Measurements from ENCODE around the gene GNPTG. TPM values are rescaled to one million over a fixed set of nuclear protein-coding genes. Genes with fewer than 3 reads are reported as not detected.
A peak's percentile ranks its signal among the peaks of the same experiment; 100 is the strongest.

Gene GNPTG
- total and polyA plus RNA-seq, 2 donors (not counting 3 experiments of a cell fraction or from before 2014, with no cell fraction given), result 51.6 to 109 TPM

DNA sequence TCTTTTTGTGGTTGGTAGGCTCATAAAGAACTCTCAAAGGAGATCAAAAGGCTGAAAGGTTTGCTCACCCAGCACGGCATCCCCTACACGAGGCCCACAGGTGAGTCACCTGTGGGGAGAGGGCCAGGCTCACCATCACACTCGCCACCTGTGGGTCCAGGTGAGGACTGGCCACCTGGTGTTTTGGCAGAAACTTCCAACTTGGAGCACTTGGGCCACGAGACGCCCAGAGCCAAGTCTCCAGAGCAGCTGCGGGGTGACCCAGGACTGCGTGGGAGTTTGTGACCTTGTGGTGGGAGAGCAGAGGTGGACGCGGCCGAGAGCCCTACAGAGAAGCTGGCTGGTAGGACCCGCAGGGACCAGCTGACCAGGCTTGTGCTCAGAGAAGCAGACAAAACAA, 11.1 kb downstream of the GNPTG start:
- Histone ChIP-seq H3K27ac (ENCODE audit: insufficient read depth, low read depth, low read length) (no peak overlapping the region), H3K9me1 (replicated peaks; ENCODE audit: control insufficient read depth, extremely low read depth, insufficient read depth, low read length) (no peaks in the 10 kb centered on the region), H3K9me3 (replicated peaks; ENCODE audit: control insufficient read depth, insufficient read depth, low read length) (no peaks in the 10 kb centered on the region), H3K4me3 (replicated peaks in 1 of 3; ENCODE audit: insufficient read depth in 1 of 3, low read depth in 1 of 3, low read length in 3 of 3) (no peak overlapping the region), H3K27me3 (ENCODE audit: control insufficient read depth in 2 of 2, insufficient read depth in 2 of 2, low read length in 2 of 2) (no peaks in the 10 kb centered on the region), H4K20me1 (replicated peaks; ENCODE audit: control insufficient read depth, extremely low read depth, insufficient read depth, low read length) (no peaks in the 10 kb centered on the region), H3K36me3 (ENCODE audit: control insufficient read depth in 2 of 2, extremely low read depth in 1 of 2, insufficient read depth in 2 of 2, low read length in 2 of 2) (peaks cover 14 to 41% of the 10 kb centered on the region in 2 experiments), H2AFZ (ENCODE audit: low read depth, low read length) (no peak overlapping the region), H3K4me1 (ENCODE audit: control insufficient read depth, extremely low read depth, insufficient read depth, low read length) (no peaks in the 10 kb centered on the region), H3K79me2 (ENCODE audit: control insufficient read depth, insufficient read depth, low read length) (peaks cover 12% of the 10 kb centered on the region), H3K4me2 (ENCODE audit: insufficient read depth, low read length) (no peak overlapping the region), H3K9ac (replicated peaks; ENCODE audit: extremely low read depth, insufficient read depth, low read length) (no peak overlapping the region)
- dilution Hi-C loops (cut with MboI; ENCODE audit: extremely low pct_ligation_motif_present, low sequenced_read_pairs), result no loop called here
- FAIRE-seq (no peak), DNase-seq (ENCODE audit: low read depth, low spot score) (no peak)
- ChIA-PET POLR2A (no interaction called here), CTCF (interaction anchor here (0.6 to 3.1 kb wide), 18 partner anchors 8 to 402 kb away, joined by 3 to 24 read pairs (median 4); partner anchors contain the start of genes GNPTG, TSR3 and UQCC4)
- TF ChIP-seq, protein P1, sequence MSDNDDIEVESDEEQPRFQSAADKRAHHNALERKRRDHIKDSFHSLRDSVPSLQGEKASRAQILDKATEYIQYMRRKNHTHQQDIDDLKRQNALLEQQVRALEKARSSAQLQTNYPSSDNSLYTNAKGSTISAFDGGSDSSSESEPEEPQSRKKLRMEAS (IDR thresholded peaks at IDR 0.05; ENCODE audit: insufficient read depth, insufficient read length), result no peak
- no peak for TF ChIP-seq FOS (IDR thresholded peaks at IDR 0.05; ENCODE audit: borderline replicate concordance, insufficient read depth, low read length)
- TF ChIP-seq POLR2AphosphoS5 (IDR thresholded peaks at IDR 0.05; ENCODE audit: insufficient read depth, low read depth, low read length), result no peak
- TF ChIP-seq MYC (IDR thresholded peaks at IDR 0.05; ENCODE audit: low read depth, low read length), result no peak
- TF ChIP-seq EZH2 (IDR thresholded peaks at IDR 0.05; ENCODE audit: borderline replicate concordance, low read depth, low read length, severe bottlenecking), result no peak
- no peak for TF ChIP-seq POLR2A (IDR thresholded peaks at IDR 0.05; ENCODE audit: low read depth, low read length)
- TF ChIP-seq GATA2 (IDR thresholded peaks at IDR 0.05; ENCODE audit: insufficient read depth, insufficient read length, low read depth, low read length), result no peak
- no peak for TF ChIP-seq JUN (IDR thresholded peaks at IDR 0.05; ENCODE audit: borderline replicate concordance, insufficient read depth, insufficient read length, low read depth)
- TF ChIP-seq, protein P2, sequence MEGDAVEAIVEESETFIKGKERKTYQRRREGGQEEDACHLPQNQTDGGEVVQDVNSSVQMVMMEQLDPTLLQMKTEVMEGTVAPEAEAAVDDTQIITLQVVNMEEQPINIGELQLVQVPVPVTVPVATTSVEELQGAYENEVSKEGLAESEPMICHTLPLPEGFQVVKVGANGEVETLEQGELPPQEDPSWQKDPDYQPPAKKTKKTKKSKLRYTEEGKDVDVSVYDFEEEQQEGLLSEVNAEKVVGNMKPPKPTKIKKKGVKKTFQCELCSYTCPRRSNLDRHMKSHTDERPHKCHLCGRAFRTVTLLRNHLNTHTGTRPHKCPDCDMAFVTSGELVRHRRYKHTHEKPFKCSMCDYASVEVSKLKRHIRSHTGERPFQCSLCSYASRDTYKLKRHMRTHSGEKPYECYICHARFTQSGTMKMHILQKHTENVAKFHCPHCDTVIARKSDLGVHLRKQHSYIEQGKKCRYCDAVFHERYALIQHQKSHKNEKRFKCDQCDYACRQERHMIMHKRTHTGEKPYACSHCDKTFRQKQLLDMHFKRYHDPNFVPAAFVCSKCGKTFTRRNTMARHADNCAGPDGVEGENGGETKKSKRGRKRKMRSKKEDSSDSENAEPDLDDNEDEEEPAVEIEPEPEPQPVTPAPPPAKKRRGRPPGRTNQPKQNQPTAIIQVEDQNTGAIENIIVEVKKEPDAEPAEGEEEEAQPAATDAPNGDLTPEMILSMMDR (IDR thresholded peaks at IDR 0.05; ENCODE audit: extremely low read depth in 1 of 2, insufficient read depth in 1 of 2, low read depth in 1 of 2, low read length in 2 of 2), result no peak
- intact Hi-C loops (cut with micrococcal nuclease), result no loop called here
- BruUV-seq (replicated peaks), result TSS peak; percentile 38
